HepG2 (cell line): ENCODE data around the gene LDLRAD4. TPM values are rescaled to one million over a fixed set of nuclear protein-coding genes. Genes with fewer than 3 reads are reported as not detected.
"Not testable (repeated sequence)": the region's sequence is repeated elsewhere in the genome, so short reads cannot be mapped to it uniquely, and the experiment has no call there.

ENCODE experiments used
- ATAC-seq: fragments of 200-7000 bp; cut with Tn5 transposase; 3 replicates; pipeline ENCODE4 v1.9.1; 2020; ENCODE audit warnings: mild to moderate bottlenecking, moderate library complexity
- BruUV-seq: library from RNA; stranded (reverse); fragments of 400-500 nt; replicated peaks from 2 replicates; lab custom pipeline; 2021; lab: Mats Ljungman, UMichigan
- CTCF ChIA-PET: fragments of 300-600 bp; formaldehyde crosslinking; extraction: SDS; loops from one replicate; lab custom pipeline; 2021; ENCODE audit warnings: low total read pairs, inconsistent platforms, low intra/inter-chr PET ratio; lab: Yijun Ruan, JAX
- POLR2A ChIA-PET: fragments of 350-600 bp; sonication (Branson Sonifier 250); formaldehyde crosslinking; loops from one replicate; lab custom pipeline; 2020; ENCODE audit warnings: antibody characterized with exemption, inconsistent platforms; lab: Yijun Ruan, JAX
- DNase-seq: peaks from one replicate; pipeline ENCODE4 v3.0.0-alpha.2; 2015; ENCODE audit warnings: low spot score
- FAIRE-seq: peaks from 3 replicates; lab custom pipeline; 2011; peaks lifted over from hg19 to GRCh38; lab: Jason Lieb, UNC
- H2AFZ ChIP-seq: one replicate; pipeline ENCODE4 v1.6.1; 2011; ENCODE audit warnings: low read length, inconsistent platforms
- H3K27ac ChIP-seq: fragments of 300-600 bp; 3 replicates; pipeline ENCODE4 v1.8.0; 2011; ENCODE audit warnings: mixed run types, mild to moderate bottlenecking, mixed read lengths, low read length, inconsistent platforms; ENCODE audit not compliant: insufficient read depth; ENCODE audit errors: extremely low read length
- H3K27me3 ChIP-seq, 2 experiments: fragments of 200-600 bp in 1 of 2; 2 replicates in 1 of 2; 3 replicates in 1 of 2; pipeline versions ENCODE4 v1.6.0 to v1.8.0; 2011; ENCODE audit warnings: low read length in 2 of 2, mild to moderate bottlenecking in 2 of 2, moderate library complexity in 2 of 2, inconsistent platforms in 1 of 2; ENCODE audit not compliant: insufficient read depth in 2 of 2, control insufficient read depth in 1 of 2
- H3K36me3 ChIP-seq, 2 experiments: fragments of 200-600 bp in 1 of 2; replicated peaks in 1 of 2; 2 replicates in 1 of 2; 3 replicates in 1 of 2; pipeline versions ENCODE4 v1.5.1 to v1.8.0; 2011; ENCODE audit warnings: low read length in 2 of 2, inconsistent platforms in 1 of 2; ENCODE audit not compliant: insufficient read depth in 2 of 2, control insufficient read depth in 1 of 2
- H3K4me1 ChIP-seq: 2 replicates; pipeline ENCODE4 v1.5.1; 2012; ENCODE audit warnings: low read length, inconsistent platforms; ENCODE audit not compliant: insufficient read depth
- H3K4me2 ChIP-seq: 2 replicates; pipeline ENCODE4 v1.6.0; 2011; ENCODE audit warnings: low read depth, low read length, inconsistent platforms
- H3K4me3 ChIP-seq, 3 experiments: fragments of 200-600 bp in 1 of 3; sonication (generic), shearing (Covaris generic) in 1 of 3; replicated peaks in 1 of 3; 2 replicates each; pipeline ENCODE4 v1.5.1; 2011 to 2016; ENCODE audit warnings: low read length in 3 of 3, inconsistent platforms in 2 of 3, low read depth in 2 of 3, mild to moderate bottlenecking in 2 of 3, control low read depth in 1 of 3, mixed read lengths in 1 of 3; ENCODE audit not compliant: insufficient read depth in 1 of 3
- H3K79me2 ChIP-seq: one replicate; pipeline ENCODE4 v1.6.1; 2011; ENCODE audit warnings: low read length, inconsistent platforms; ENCODE audit not compliant: insufficient read depth
- H3K9ac ChIP-seq: 2 replicates; pipeline ENCODE4 v1.6.0; 2011; ENCODE audit warnings: mild to moderate bottlenecking, low read depth, low read length, inconsistent platforms; ENCODE audit not compliant: insufficient read depth
- H3K9me3 ChIP-seq: 2 replicates; pipeline ENCODE4 v1.5.1; 2012; ENCODE audit warnings: mild to moderate bottlenecking, low read length
- H4K20me1 ChIP-seq: 2 replicates; pipeline ENCODE4 v1.6.0; 2011; ENCODE audit warnings: inconsistent platforms, mild to moderate bottlenecking, low read length, moderate library complexity; ENCODE audit not compliant: insufficient read depth
- ZFP90 ChIP-seq: sonication (generic); formaldehyde crosslinking; IDR thresholded peaks from 2 replicates; pipeline ENCODE4 v1.8.0; 2022; ENCODE audit warnings: missing genetic modification reagents, mild to moderate bottlenecking, inconsistent platforms, borderline replicate concordance
- WGBS: methylation state at CpG from one replicate; pipeline ENCODE4 v1.1.6; 2017; ENCODE audit warnings: low lambda C conversion rate; 5-methylcytosine and 5-hydroxymethylcytosine counted together
- in situ Hi-C: cut with HindIII; loops from 2 replicates; pipeline ENCODE4 v1.10.0; 2017; ENCODE audit warnings: low pct_unique_long_range_greater_than_20kb; ENCODE audit not compliant: extremely low pct_ligation_motif_present
- intact Hi-C: fragments of 100-400 bp; cut with micrococcal nuclease; formaldehyde crosslinking; loops from one replicate; pipeline ENCODE4 v1.10.0; 2022; ENCODE audit not compliant: unreplicated experiment
- polyA plus RNA-seq, 8 experiments: library from polyadenylated mRNA; depleted of rRNA in 3 of 8; stranded (reverse) in 7 of 8; unstranded in 1 of 8; fragments of >200 nt; fragmentation: Illumina TruSeq in 4 of 8; extraction: Trizol in 4 of 8; gene quantifications; 2 replicates each; pipeline versions ENCODE4 v1.2.1 to v1.2.3, GENCODE V29; 2011 to 2016; ENCODE audit warnings: low read depth in 4 of 8, missing spikeins in 1 of 8, mixed read lengths in 1 of 8; ENCODE audit not compliant: insufficient read depth in 1 of 8
- total RNA-seq, 5 experiments: library from RNA; depleted of rRNA; stranded (reverse); fragments of >200 nt; fragmentation: Illumina TruSeq; extraction: Trizol; gene quantifications; 2 replicates each; pipeline ENCODE4 v1.2.3, GENCODE V29; 2016; ENCODE audit warnings: low read depth in 1 of 5

The LDLRAD4 gene
- total and polyA plus RNA-seq, 2 of the 13 experiments (the other 11 are each of a cell fraction or from before 2014, with no cell fraction given) = 13.6 to 20.9 TPM

DNA sequence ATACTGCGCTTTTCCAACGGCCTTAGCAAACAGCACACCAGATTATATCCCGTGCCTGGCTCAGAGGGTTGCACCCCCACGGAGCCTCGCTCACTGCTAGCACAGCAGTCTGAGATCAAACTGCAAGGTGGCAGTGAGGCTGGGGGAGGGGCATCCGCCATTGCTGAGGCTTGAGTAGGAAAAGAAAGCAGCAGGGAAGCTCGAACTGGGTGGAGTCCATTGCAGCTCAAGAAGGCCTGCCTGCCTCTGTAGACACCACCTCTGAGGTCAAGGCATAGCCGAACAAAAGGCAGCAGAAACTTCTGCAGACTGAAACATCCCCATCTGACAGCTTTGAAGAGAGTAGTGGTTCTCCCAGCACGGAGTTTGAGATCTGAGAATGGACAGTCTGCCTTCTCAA lies 471.5 kb downstream of the LDLRAD4 start:
- WGBS = 92% methylated on average over 9 of the region's 9 CpGs
- not testable (repeated sequence) for H3K4me1 ChIP-seq, H2AFZ ChIP-seq, ATAC-seq, H3K4me3 ChIP-seq
- H4K20me1 ChIP-seq = peaks cover 11% of the 10 kb centered on the region; the same call in 1 of the 2 replicates
- TF ChIP-seq ZFP90 (CRISPR knock-in tag) = peak; percentile 60; the same call in 1 of the 2 replicates
- TF ChIP-seq, all 625 proteins: peak for 1; not testable (repeated sequence) for 624
- H3K4me2 ChIP-seq, H3K27me3 ChIP-seq, intact Hi-C loops, BruUV-seq, POLR2A ChIA-PET, CTCF ChIA-PET, FAIRE-seq, H3K36me3 ChIP-seq, in situ Hi-C loops, H3K27ac ChIP-seq, DNase-seq, H3K9ac ChIP-seq, H3K9me3 ChIP-seq: not testable (repeated sequence)
- H3K79me2 ChIP-seq = peaks cover 58% of the 10 kb centered on the region

DNA sequence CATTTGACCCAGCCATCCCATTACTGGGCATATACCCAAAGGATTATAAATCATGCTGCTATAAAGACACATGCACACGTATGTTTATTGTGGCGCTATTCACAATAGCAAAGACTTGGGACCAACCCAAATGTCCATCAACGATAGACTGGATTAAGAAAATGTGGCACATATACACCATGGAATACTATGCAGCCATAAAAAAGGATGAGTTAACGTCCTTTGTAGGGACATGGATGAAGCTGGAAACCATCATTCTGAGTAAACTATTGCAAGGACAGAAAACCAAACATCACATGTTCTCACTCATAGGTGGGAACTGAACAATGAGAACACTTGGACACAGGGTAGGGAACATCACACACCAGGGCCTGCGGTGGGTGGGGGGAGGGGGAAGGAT lies 476.8 kb downstream of the LDLRAD4 start:
- H3K27ac ChIP-seq, BruUV-seq, H2AFZ ChIP-seq, H4K20me1 ChIP-seq, H3K27me3 ChIP-seq, FAIRE-seq, ATAC-seq, in situ Hi-C loops, H3K9me3 ChIP-seq, H3K4me3 ChIP-seq, POLR2A ChIA-PET, CTCF ChIA-PET, H3K36me3 ChIP-seq, H3K4me1 ChIP-seq, intact Hi-C loops, H3K4me2 ChIP-seq, H3K9ac ChIP-seq, DNase-seq: not testable (repeated sequence)
- H3K79me2 ChIP-seq = peaks cover 59% of the 10 kb centered on the region
- WGBS = 96% methylated on average over 5 of the region's 5 CpGs
